PC-3 (cell line): ENCODE measurements around the gene CNTN1.

Source experiments
- CTCF ChIP-seq: fragments of 300-600 bp; sonication (generic); conservative IDR thresholded peaks from 2 replicates; pipeline ENCODE4 v1.5.1; 2017; ENCODE audit warnings: antibody characterized with exemption, low read depth, mild to moderate bottlenecking, low read length
- EZH2 ChIP-seq: fragments of 300-600 bp; sonication (generic); IDR thresholded peaks from one replicate; pipeline ENCODE4 v1.6.1; 2017; ENCODE audit warnings: antibody characterized with exemption, mild to moderate bottlenecking, low read length; ENCODE audit not compliant: unreplicated experiment

GRCh38 chr12:40801861-40802260, 109.6 kb downstream of the CNTN1 start:
- TF ChIP-seq CTCF (no peak), EZH2 (no peak)
